C1 segment of cervical spinal cord (tissue), 14 donors: ENCODE measurements around the gene PDE5A.
"Not testable (repeated sequence)": the region's sequence is repeated elsewhere in the genome, so short reads cannot be mapped to it uniquely, and the experiment has no call there.

Experiments used
- DNase-seq, 14 donors: peaks; one replicate each; lab custom pipeline; 2025; lab: John Stamatoyannopoulos, UW

Gene PDE5A

GRCh38 chr4:119628281-119629141 lies at the start of gene PDE5A:
Gene PDE5A, minus strand, starts transcription at chr4:119628804. Its CDS starts 133 bp downstream, at chr4:119628671.
- DNase-seq = peak in 12 of 14 donors; percentile 18 to 81 (median 45)

DNA sequence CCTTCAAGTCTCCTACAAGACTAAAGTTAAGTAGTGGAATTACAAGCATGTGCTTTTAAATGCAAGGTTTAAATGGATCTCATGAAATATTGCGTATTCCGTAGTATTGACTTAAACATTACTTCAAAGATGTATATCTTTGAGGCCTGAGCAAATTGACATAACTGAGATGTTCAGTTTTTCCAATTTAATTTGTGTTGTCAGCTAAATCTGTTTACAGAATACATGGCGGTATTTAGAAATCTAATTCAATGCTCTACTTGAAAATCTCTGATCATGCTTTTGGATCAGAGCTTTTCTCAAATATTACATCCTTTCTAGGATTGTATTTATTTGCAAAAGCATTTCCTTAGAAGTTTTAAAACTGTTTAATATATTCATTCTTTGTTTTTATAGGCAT lies 47.5 kb upstream of the PDE5A start:
- DNase-seq = no peak

GRCh38 chr4:119675391-119675790 lies 46.8 kb upstream of the PDE5A start:
- DNase-seq = no peak

DNA sequence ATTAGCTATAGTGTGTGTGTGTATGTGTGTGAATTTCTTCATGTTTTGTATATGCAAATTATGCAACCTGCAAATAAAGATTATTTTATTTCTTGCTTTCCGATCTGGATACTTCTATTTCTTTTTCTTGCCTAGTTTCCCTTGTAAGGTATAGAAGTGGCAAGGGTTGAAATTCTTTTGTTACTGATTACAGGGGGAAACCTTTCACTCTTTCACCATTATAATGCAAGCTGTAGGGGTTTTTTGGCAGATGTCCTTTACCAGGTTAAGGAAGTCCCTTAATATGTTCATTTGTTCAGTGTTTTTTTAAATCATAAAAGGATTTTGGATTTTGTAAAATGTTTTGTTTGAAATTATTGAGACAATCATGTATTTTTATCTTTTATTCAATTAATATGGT lies 44.3 kb upstream of the PDE5A start:
- no peak for DNase-seq

DNA sequence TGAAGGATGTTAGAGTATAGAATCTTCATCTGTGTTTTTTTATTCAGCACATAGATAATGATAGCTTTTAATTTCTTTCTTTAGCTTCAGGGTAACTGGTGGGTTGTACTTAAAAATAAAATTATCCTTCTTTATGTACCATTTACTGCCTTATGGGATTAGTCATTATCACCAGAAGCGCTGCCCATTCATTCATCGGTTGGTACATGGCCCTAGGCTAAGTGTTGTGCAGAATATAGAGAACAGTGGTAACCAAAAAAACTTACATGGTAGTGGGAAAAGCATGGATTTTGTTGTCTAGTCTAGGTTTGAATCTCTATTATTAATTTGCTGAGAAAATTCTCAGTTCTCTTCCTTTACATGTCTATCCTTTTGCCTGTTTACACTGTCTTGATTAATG lies 43.5 kb upstream of the PDE5A start:
- no peak for DNase-seq

- no peak for DNase-seq
These were observed 42.6 kb upstream of the PDE5A start for GRCh38 chr4:119671205-119671604.

DNA sequence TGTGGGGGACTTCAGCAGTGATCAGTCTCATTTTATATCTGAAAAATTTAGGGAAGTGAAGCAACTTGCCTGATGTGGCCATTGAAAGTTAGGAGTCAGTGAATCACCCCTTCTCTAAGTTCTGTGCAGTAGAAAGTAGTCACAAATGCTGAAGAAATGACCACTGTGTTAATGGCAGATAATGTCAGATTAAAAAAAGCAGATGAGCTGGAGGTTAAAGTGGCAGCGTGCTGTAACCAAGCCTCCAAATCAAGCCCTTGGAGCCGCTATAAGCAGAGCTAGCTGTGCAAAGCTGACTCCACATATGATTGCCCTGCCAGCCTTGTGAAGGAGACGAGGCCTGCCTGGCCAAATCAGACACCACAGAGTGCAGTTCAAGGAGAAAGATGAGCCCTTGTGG lies 39.2 kb upstream of the PDE5A start:
- DNase-seq = no peak

GRCh38 chr4:119666653-119667091 lies 38.1 kb upstream of the PDE5A start:
- no peak for DNase-seq

DNA sequence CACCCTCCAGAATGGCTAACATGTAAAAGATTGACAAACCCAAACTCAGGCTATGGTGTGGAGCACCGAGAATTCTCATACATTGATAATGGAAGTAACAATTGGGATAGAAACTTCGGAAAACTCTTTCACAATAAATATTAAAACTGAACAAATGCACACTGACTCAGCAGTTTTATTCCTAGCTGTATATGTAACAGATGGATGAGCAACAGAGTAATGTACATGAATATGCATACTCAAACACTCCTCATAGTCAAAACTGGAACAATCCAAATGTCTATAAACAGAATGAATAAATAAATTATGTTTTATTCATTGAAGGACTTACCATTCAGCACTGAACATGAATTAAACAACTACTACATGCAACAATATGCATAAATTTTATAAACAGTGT lies 37.1 kb upstream of the PDE5A start:
- DNase-seq = no peak

DNA sequence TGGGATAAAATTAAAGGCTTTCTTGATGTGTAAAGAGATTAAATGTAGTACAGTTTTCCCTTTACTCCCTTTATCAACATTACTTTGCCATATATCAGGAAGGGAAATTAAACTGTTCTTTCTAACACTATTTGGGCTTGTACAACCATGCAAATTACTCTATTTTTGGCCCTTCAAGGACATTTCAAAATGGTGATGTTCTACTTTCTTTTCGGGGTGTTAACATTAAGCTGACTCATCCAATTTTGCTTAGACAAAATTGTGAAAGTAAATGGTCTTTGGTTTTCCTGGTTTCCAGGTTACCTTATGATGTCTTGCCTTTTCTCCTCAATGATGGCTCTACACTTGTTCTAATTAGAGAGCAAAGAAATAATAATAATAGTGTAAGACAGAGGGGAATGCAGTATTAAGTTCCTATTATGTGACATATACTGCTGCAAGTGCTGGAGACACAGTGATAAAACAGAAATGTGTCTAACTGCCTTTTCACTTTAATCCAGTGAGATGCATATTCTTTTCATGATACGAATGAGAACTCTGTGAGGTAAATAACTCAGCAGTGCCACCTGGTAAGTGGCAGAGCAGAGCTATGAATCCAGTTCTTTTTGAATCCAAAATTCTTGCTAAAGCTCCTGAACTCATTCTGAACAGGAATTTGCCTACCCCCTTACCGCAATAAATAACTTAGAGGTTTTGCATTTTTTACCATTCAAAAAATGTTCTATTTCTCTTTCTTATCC lies 35.7 kb upstream of the PDE5A start:
- DNase-seq = no peak

GRCh38 chr4:119663160-119663788 lies 34.7 kb upstream of the PDE5A start:
- no peak for DNase-seq

- DNase-seq = not testable (repeated sequence)
These were observed 34.0 kb upstream of the PDE5A start for GRCh38 chr4:119662612-119663011.

DNA sequence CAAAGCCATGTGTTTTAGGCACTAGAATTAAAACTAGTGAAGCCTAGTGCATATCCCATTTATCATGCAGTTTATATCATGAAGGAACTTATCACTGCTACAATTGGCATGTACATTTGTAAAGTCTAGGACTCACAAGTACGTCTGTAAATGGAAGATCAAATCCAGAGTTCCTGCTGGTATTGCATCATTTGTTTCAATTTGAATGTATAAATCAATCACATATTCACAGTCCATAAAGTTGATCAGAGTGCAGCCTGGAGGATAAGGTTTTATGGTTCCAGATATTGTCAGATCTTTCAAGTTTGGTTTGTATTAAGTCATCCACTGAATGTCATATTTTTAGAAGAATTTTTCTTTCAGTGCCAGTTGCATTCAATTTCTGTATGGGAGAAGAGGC lies 32.6 kb upstream of the PDE5A start:
- no peak for DNase-seq

- no peak for DNase-seq
These were observed 31.0 kb upstream of the PDE5A start for GRCh38 chr4:119659576-119659975.

DNA sequence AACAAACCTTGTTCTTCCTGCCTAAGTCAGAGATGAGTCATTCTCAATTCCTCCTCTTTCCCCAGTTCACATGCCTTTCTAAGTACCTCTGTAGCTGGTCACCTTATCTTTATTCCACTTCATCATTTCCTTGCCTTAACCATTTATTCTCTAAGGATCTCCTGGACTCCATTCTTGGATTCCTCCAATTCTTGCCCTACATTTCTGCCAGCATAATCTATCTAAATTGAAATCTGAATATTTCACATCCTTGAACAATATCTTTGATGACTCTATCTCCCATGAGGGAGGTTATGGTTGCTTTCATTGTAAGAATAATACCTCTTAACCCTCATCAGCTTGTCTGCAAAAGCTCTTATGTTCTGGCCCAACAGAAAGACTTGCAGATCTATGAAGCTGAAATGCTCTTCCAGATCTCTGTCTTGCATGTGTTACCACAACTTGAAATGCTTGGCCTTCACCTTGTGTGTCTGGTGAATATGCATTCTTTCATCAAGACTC lies 28.6 kb upstream of the PDE5A start:
- DNase-seq = no peak

- DNase-seq = peak in 1 of 14 donors; percentile 4
These were observed 27.7 kb upstream of the PDE5A start for GRCh38 chr4:119656342-119656741.

DNA sequence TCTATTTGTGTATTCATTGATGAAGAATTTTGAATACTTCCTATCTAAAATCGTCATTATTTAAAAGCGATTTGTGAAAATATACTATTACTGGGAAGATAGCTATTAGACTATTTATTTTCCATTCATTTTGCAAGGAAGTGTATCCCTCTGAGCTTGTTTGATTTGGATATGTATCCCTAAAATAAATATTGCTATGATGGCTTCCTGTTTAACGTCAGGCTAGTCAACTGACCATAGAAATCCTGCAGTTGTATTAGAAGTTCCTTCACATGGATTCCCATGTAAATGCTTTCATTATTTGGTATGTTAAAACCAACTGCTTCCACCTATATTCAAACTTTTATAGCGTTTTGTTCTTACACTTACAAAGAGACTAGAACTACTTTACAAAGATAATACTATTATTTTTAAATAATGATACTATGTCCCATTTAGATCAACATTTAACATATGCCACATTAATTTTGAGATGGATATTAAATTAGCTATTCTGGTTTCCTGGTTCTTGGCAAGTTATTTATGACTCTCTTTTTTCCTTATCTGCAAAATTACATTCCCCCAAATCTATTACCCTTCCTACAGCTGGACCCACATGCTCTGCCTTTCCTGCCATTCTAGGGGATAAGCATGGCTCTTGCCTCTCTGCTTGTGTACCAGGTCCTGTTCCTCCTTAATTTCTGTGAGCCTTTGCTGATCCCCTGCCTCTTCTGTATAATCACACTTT lies 26.7 kb upstream of the PDE5A start:
- no peak for DNase-seq

DNA sequence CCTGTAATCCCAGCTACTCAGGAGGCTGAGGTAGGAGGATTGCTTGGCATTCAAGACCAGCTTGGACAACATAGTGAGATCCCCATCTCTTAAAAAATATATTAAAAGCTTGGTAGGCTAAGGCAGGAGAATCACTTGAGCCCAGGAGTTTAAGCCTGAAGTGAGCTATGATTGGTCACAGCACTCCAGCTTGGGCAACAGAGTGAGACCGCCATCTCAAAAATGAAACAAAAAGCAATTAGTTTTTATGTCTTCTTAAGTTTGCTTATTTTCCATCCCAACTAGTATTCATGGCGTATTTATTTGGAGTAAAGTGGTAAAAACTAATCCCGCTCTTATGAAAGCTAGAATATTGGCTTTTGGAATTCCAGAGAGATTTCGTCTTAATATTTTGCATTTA lies 25.4 kb upstream of the PDE5A start:
- no peak for DNase-seq

DNA sequence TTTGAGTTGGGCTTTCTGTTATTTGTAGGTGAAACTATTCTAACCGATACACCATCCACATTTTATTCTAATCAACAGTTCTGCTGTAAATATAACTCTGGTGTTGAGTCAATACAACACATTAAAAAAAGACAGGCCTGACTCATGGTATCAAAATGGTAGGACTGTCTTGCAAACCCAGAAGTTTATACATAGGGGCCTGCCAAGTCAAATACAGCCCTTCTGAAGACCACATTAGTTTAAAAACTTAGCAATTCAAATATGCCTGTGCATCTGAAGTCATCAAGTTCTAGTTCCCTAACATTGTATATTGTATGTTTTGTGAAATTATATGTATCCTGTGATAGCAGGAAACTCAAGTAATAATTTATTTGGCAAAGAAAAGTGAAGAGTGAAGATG lies 24.4 kb upstream of the PDE5A start:
- no peak for DNase-seq

- DNase-seq = no peak
These were observed 19.8 kb upstream of the PDE5A start for GRCh38 chr4:119648398-119648797.

- no peak for DNase-seq
These were observed 19.0 kb upstream of the PDE5A start for GRCh38 chr4:119647558-119647957.
